ENCODE data around the gene ZBTB7B. TPM values are rescaled to one million over a fixed set of nuclear protein-coding genes. Genes with fewer than 3 reads are reported as not detected.

The ZBTB7B gene
- total and polyA plus RNA-seq, 9 of the 15 experiments (the other 6 are each of a cell fraction or from before 2014, with no cell fraction given): 0.04 to 46.5 (median 15.2) TPM

DNA sequence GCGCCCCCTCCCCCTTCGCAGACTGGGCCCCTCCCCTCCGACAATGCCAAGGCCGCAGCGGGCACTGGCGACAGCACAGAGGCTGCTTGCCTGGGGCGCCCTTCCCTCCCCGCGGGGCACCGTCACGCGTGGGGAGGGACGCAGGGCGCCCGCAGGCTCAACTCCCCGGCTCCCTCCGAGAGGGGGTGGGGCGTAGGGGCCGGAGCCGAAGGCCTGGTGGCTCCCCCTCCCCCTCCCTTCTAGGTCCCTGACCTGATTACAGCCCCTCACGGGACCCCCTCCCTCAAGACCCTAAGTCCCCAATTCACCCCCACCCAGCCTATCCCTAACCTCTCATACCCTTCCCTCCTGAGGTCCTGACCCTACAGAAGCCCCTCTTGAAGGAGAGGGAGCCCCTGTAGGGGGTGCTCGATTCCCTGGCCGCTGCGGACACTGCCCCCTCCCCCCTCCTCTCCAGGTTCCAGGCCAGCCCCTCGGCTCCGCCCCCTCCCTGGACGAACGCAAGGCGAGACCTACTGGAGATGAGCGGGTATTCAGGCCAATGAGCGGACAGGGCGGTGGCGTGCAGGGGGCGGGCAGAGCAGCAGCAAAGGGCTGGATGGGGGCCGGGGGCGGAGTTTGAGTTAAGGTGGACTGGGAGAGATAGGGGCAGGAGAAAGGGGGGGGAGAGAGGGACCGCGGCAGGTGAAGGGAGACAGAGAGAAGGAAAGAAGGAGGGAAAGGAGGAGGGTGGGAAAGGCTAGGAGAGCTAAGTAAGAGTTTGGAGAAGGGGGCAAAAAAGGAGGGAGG, 733 bp upstream of the ZBTB7B start (continued):
- TF ChIP-seq, protein P1, sequence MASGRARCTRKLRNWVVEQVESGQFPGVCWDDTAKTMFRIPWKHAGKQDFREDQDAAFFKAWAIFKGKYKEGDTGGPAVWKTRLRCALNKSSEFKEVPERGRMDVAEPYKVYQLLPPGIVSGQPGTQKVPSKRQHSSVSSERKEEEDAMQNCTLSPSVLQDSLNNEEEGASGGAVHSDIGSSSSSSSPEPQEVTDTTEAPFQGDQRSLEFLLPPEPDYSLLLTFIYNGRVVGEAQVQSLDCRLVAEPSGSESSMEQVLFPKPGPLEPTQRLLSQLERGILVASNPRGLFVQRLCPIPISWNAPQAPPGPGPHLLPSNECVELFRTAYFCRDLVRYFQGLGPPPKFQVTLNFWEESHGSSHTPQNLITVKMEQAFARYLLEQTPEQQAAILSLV (tag; IDR thresholded peaks at IDR 0.05): no peak
- TF ChIP-seq PHF8 (IDR thresholded peaks at IDR 0.05; ENCODE audit: borderline replicate concordance, low read length) (peak; percentile 41; the same call in 1 of the 2 replicates), ARNT (IDR thresholded peaks at IDR 0.05) (peak; percentile 65 to 68; a peak in 1 of 4 replicates), CBX5 (IDR thresholded peaks at IDR 0.05; ENCODE audit: borderline replicate concordance, low read depth) (no peak), ZBED1 (IDR thresholded peaks at IDR 0.05) (no peak), ATF7 (IDR thresholded peaks at IDR 0.05) (peak; percentile 56; the same call in 1 of the 2 replicates), NFIX (CRISPR knock-in tag; IDR thresholded peaks at IDR 0.05; ENCODE audit: low read depth) (no peak), MEIS2 (IDR thresholded peaks at IDR 0.05; ENCODE audit: partially characterized antibody) (no peak), SMAD4 (CRISPR knock-in tag; conservative IDR thresholded peaks at IDR 0.05) (no peak; the same call in 1 of the 2 replicates), EP400 (IDR thresholded peaks at IDR 0.05) (peak; percentile 71), NFATC3 (IDR thresholded peaks at IDR 0.05) (no peak), ZNF175 (CRISPR knock-in tag; IDR thresholded peaks at IDR 0.05; ENCODE audit: low read depth) (no peak), HDAC1 (IDR thresholded peaks at IDR 0.05) (peak in 1 of 2 experiments; percentile 81; a peak in 2 of 4 replicates), NFIC (IDR thresholded peaks at IDR 0.05) (0 out of 2 replicates have a peak, but pooled peaks have one; percentile 39), ZNF41 (CRISPR knock-in tag; conservative IDR thresholded peaks at IDR 0.05) (no peak), MECOM (CRISPR knock-in tag; IDR thresholded peaks at IDR 0.05) (no peak)
- TF ChIP-seq, protein P2, sequence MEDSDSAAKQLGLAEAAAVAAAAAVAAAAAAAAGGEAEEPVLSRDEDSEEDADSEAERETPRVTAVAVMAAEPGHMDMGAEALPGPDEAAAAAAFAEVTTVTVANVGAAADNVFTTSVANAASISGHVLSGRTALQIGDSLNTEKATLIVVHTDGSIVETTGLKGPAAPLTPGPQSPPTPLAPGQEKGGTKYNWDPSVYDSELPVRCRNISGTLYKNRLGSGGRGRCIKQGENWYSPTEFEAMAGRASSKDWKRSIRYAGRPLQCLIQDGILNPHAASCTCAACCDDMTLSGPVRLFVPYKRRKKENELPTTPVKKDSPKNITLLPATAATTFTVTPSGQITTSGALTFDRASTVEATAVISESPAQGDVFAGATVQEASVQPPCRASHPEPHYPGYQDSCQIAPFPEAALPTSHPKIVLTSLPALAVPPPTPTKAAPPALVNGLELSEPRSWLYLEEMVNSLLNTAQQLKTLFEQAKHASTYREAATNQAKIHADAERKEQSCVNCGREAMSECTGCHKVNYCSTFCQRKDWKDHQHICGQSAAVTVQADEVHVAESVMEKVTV (CRISPR knock-in tag; IDR thresholded peaks at IDR 0.05): no peak
- TF ChIP-seq, protein P3, sequence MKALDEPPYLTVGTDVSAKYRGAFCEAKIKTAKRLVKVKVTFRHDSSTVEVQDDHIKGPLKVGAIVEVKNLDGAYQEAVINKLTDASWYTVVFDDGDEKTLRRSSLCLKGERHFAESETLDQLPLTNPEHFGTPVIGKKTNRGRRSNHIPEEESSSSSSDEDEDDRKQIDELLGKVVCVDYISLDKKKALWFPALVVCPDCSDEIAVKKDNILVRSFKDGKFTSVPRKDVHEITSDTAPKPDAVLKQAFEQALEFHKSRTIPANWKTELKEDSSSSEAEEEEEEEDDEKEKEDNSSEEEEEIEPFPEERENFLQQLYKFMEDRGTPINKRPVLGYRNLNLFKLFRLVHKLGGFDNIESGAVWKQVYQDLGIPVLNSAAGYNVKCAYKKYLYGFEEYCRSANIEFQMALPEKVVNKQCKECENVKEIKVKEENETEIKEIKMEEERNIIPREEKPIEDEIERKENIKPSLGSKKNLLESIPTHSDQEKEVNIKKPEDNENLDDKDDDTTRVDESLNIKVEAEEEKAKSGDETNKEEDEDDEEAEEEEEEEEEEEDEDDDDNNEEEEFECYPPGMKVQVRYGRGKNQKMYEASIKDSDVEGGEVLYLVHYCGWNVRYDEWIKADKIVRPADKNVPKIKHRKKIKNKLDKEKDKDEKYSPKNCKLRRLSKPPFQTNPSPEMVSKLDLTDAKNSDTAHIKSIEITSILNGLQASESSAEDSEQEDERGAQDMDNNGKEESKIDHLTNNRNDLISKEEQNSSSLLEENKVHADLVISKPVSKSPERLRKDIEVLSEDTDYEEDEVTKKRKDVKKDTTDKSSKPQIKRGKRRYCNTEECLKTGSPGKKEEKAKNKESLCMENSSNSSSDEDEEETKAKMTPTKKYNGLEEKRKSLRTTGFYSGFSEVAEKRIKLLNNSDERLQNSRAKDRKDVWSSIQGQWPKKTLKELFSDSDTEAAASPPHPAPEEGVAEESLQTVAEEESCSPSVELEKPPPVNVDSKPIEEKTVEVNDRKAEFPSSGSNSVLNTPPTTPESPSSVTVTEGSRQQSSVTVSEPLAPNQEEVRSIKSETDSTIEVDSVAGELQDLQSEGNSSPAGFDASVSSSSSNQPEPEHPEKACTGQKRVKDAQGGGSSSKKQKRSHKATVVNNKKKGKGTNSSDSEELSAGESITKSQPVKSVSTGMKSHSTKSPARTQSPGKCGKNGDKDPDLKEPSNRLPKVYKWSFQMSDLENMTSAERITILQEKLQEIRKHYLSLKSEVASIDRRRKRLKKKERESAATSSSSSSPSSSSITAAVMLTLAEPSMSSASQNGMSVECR (CRISPR knock-in tag; IDR thresholded peaks at IDR 0.05): no peak
- TF ChIP-seq, protein P4, sequence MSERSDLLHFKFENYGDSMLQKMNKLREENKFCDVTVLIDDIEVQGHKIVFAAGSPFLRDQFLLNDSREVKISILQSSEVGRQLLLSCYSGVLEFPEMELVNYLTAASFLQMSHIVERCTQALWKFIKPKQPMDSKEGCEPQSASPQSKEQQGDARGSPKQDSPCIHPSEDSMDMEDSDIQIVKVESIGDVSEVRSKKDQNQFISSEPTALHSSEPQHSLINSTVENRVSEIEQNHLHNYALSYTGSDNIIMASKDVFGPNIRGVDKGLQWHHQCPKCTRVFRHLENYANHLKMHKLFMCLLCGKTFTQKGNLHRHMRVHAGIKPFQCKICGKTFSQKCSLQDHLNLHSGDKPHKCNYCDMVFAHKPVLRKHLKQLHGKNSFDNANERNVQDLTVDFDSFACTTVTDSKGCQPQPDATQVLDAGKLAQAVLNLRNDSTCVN (CRISPR knock-in tag; IDR thresholded peaks at IDR 0.05): peak; percentile 95

All from K562 (cell line).